AG04449 (cell line): ENCODE data around the gene NPAP1.
"Not testable (repeated sequence)": the region's sequence is repeated elsewhere in the genome, so short reads cannot be mapped to it uniquely, and the experiment has no call there.

Source experiments
- CTCF ChIA-PET: fragments of 350-600 bp; formaldehyde crosslinking; extraction: SDS; loops from one replicate; lab custom pipeline; 2021; ENCODE audit warnings: antibody characterized with exemption; lab: Yijun Ruan, JAX
- POLR2A ChIA-PET: fragments of 400-600, 350-600 bp; formaldehyde crosslinking; extraction: SDS; loops from one replicate; lab custom pipeline; 2020; ENCODE audit warnings: antibody characterized with exemption, inconsistent platforms; lab: Yijun Ruan, JAX
- DNase-seq: peaks from one replicate; pipeline ENCODE4 v3.0.0-alpha.2; 2010; ENCODE audit warnings: low read depth, low spot score
- H3K4me3 ChIP-seq: 2 replicates; pipeline ENCODE4 v1.5.1; 2011; ENCODE audit warnings: low read depth, mild to moderate bottlenecking, control low read depth, low read length
- TF ChIP-seq, protein P1 (sequence below): IDR thresholded peaks from one replicate; pipeline ENCODE4 v1.5.1; 2011; ENCODE audit warnings: mild to moderate bottlenecking, moderate library complexity, low read length, control low read depth, inconsistent platforms; ENCODE audit not compliant: insufficient read depth; ENCODE audit errors: missing control alignments

NPAP1 gene

DNA sequence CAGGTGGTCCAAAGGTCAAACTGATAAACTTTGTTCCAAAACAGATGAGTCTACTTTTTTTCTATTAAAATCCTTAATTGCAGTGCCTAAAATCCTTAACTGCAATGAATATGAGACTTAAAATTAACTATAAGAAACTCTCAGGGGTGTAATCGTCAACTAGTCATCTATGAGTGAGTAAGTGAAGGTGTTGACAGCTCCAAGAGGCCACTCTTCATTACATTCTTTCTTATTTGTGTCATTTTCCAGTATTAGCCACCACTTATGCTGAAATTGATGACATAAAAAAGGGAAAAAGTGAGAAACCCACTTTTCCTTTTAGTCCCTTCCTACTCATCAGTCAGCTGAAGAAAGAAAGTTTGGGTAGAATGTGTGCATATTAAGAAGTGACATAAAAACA is 12.6 kb upstream of the NPAP1 start:
- TF ChIP-seq, protein P1, sequence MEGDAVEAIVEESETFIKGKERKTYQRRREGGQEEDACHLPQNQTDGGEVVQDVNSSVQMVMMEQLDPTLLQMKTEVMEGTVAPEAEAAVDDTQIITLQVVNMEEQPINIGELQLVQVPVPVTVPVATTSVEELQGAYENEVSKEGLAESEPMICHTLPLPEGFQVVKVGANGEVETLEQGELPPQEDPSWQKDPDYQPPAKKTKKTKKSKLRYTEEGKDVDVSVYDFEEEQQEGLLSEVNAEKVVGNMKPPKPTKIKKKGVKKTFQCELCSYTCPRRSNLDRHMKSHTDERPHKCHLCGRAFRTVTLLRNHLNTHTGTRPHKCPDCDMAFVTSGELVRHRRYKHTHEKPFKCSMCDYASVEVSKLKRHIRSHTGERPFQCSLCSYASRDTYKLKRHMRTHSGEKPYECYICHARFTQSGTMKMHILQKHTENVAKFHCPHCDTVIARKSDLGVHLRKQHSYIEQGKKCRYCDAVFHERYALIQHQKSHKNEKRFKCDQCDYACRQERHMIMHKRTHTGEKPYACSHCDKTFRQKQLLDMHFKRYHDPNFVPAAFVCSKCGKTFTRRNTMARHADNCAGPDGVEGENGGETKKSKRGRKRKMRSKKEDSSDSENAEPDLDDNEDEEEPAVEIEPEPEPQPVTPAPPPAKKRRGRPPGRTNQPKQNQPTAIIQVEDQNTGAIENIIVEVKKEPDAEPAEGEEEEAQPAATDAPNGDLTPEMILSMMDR = no peak
- ChIA-PET CTCF (no interaction called here), POLR2A (no interaction called here)
- no peak for DNase-seq
- no peak overlapping the region for H3K4me3 ChIP-seq

DNA sequence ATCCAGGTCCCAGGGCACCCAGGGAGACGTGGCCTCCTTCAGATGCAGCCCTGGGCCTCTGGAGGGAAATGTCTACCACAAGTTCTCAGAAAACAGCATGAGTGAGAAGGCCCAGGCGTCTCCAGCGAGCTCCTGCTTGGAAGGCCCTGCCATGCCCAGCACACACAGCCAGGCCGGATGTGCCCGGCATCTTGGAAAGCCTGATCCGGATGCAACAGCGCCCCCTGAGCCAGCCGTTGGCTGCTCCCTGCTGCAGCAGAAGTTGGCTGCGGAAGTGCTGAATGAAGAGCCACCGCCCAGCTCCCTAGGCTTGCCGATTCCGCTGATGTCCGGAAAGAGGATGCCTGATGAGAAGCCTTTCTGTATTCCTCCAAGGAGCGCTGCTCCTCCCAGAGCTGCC is 856 bp downstream of the NPAP1 start:
- no peak overlapping the region for H3K4me3 ChIP-seq
- ChIA-PET POLR2A (no interaction called here), CTCF (no interaction called here)
- no peak for DNase-seq
- TF ChIP-seq, protein P1 = no peak

DNA sequence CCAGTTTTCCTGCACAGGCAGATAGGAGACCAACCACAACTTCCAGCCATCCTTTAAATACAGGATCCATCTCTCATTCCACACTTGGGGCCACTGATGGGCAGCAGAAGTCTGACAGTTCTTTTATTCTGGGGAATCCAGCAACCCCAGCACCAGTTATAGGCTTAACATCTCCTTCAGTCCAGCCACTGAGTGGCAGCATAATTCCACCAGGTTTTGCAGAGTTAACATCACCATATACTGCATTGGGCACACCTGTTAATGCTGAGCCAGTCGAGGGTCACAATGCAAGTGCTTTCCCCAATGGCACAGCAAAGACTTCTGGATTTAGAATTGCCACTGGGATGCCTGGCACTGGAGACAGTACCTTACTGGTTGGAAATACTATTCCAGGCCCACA is 2.9 kb downstream of the NPAP1 start:
- no peak overlapping the region for H3K4me3 ChIP-seq
- no peak for DNase-seq
- POLR2A ChIA-PET = no interaction called here
- TF ChIP-seq, protein P1 = no peak
- CTCF ChIA-PET = no interaction called here

DNA sequence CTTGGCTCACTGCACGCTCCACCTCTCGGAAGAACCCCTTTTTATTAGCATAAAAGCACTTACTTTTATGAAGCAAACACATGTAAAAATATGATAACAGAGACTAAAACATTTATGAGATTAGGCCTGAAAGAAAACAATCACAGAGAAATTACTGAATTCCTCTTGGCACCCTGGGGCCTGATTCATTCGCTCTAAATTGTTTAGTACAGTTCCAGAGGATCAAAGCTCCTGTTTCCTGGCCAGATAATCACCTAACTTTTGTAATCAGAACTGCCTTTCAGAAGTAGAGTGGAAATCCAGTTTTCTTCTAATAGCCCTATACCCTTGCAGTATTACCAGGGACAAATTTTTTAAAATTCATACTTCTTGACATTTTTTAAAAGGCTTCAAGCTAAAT is 6.4 kb downstream of the NPAP1 start:
- POLR2A ChIA-PET = no interaction called here
- CTCF ChIA-PET = no interaction called here
- no peak overlapping the region for H3K4me3 ChIP-seq
- DNase-seq = no peak
- TF ChIP-seq, protein P1 = no peak

DNA sequence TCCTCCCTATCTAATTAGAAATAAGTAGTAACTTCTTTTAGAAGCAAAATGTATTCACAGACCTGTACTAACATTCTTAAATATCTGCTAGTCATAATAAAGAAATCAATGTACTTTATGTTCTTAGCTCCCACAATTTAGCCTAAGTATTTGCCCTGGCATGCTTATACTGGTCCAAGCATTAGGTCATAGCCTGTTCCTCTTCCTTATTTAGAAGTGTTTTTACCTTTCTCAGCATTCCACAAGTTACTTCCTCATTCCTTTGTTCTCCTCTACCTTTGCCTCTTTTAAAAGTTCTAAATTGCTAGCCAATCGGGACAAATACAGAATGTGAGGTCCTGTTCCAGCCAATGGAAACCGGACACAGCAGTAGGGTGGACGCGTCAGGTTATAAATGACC is 7.3 kb downstream of the NPAP1 start:
- H3K4me3 ChIP-seq, POLR2A ChIA-PET, DNase-seq, CTCF ChIA-PET: not testable (repeated sequence)

DNA sequence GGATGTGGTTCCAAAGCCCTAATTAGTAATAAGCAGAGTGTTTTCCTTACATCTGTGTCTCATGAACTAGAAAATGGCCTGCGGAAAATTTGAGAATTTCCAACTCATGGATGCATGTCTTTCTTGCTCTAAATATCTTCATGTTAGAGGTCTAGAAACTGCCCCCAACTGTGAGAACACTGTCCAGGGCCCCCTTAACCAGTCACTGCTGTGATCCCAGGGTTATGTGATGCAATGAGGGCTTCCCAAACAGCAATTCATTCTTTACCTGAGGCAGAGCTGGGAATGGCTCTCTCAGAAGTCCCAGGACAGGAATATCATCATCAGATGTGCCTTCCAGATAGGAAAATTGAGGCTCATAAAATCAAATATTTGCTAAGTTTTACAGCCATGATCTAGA is 8.2 kb downstream of the NPAP1 start:
- no peak overlapping the region for H3K4me3 ChIP-seq
- TF ChIP-seq, protein P1 = no peak
- POLR2A ChIA-PET = no interaction called here
- CTCF ChIA-PET = no interaction called here
- DNase-seq = no peak

DNA sequence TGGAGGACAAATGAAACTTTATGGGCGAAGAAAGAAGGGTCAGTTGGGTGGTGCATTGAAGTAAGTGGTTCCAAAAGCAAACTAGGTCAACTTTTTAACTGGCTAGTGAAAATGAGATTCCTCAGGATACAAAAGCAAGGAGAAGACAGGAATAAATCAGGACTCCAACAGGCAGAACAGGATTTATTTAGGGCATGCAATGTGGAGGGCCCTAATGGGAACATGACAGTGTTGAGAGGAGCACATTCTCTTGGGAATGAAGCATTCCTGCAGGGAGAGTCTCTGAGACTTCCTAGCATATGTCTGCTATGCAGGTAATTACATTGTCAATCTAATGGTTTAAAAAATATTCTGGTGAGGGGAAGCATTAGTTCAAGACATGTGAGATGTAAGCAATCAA is 8.7 kb downstream of the NPAP1 start:
- TF ChIP-seq, protein P1 = no peak
- ChIA-PET CTCF (no interaction called here), POLR2A (no interaction called here)
- H3K4me3 ChIP-seq = no peak overlapping the region
- no peak for DNase-seq
